Measurements from ENCODE around the gene CCDC3.

DNA sequence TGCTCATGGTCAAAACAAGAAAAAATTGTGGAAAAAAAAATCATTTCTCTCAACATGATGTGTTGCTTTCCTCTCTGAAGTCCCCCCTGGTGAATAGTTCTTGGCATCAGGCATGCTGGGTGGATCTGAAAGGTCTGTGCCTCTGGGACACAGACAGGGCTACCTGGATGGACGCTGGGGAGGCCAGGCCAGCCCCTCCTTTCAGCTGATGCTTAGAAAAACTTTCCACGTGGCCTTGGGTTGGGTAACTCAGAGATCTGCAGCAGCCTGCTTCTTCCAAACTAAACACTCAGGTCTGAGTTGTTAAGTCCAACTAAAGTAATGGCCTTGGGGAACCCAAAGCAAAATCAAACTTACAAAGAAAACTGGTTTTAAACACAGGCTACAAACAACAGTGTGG is 113.0 kb downstream of the CCDC3 start:
- TF ChIP-seq, protein P1, sequence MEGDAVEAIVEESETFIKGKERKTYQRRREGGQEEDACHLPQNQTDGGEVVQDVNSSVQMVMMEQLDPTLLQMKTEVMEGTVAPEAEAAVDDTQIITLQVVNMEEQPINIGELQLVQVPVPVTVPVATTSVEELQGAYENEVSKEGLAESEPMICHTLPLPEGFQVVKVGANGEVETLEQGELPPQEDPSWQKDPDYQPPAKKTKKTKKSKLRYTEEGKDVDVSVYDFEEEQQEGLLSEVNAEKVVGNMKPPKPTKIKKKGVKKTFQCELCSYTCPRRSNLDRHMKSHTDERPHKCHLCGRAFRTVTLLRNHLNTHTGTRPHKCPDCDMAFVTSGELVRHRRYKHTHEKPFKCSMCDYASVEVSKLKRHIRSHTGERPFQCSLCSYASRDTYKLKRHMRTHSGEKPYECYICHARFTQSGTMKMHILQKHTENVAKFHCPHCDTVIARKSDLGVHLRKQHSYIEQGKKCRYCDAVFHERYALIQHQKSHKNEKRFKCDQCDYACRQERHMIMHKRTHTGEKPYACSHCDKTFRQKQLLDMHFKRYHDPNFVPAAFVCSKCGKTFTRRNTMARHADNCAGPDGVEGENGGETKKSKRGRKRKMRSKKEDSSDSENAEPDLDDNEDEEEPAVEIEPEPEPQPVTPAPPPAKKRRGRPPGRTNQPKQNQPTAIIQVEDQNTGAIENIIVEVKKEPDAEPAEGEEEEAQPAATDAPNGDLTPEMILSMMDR (conservative IDR thresholded peaks at IDR 0.05; ENCODE audit: low read depth, low read length) = no peak
- TF ChIP-seq FOS (IDR thresholded peaks at IDR 0.05; ENCODE audit: low read depth, low read length) = no peak
